K562 (cell line): Measurements from ENCODE around the gene LIPE. TPM values are rescaled to one million over a fixed set of nuclear protein-coding genes. Genes with fewer than 3 reads are reported as not detected.

ENCODE experiments used
- BHLHE40 ChIP-seq: IDR thresholded peaks from 2 replicates; pipeline ENCODE4 v1.6.1; 2011; ENCODE audit warnings: low read length, improper control_type of control experiment
- BRCA1 ChIP-seq, 2 experiments: fragments of 450-650 bp in 1 of 2; sonication (generic) in 1 of 2; formaldehyde crosslinking in 1 of 2; IDR thresholded peaks; 2 replicates each; pipeline versions ENCODE4 v1.5.0 to v1.6.1; 2017 to 2020; ENCODE audit warnings: mild to moderate bottlenecking in 1 of 2, missing genetic modification reagents in 1 of 2
- KDM2B ChIP-seq: fragments of 250-450 bp; sonication (Bioruptor Pico); IDR thresholded peaks from 2 replicates; pipeline ENCODE4 v1.8.0; 2021; ENCODE audit warnings: mild to moderate bottlenecking, moderate library complexity
- NCOA2 ChIP-seq, 2 experiments: fragments of 450-650 bp; IDR thresholded peaks; 2 replicates each; pipeline ENCODE4 v1.6.1; 2018; ENCODE audit warnings: mild to moderate bottlenecking in 2 of 2, moderate library complexity in 1 of 2; ENCODE audit not compliant: partially characterized antibody in 2 of 2
- NR2F6 ChIP-seq: fragments of 450-650 bp; formaldehyde crosslinking; IDR thresholded peaks from 2 replicates; pipeline ENCODE4 v1.4.0; 2020; ENCODE audit warnings: mild to moderate bottlenecking
- REST ChIP-seq, 2 experiments: fragments of 450-650 bp; formaldehyde crosslinking in 1 of 2; IDR thresholded peaks; 2 replicates each; pipeline versions ENCODE4 v1.4.0 to v1.6.1; 2014 to 2020; ENCODE audit warnings: mild to moderate bottlenecking in 2 of 2, borderline replicate concordance in 1 of 2, low read depth in 1 of 2
- THAP12 ChIP-seq: fragments of 250-450 bp; sonication (Bioruptor Pico); IDR thresholded peaks from 2 replicates; pipeline ENCODE4 v1.9.0; 2021; ENCODE audit warnings: mild to moderate bottlenecking, inconsistent platforms
- THRB ChIP-seq: fragments of 450-650 bp; formaldehyde crosslinking; conservative IDR thresholded peaks from 2 replicates; pipeline ENCODE4 v1.4.0; 2022; ENCODE audit warnings: mild to moderate bottlenecking, missing genetic modification characterization
- ZNF408 ChIP-seq: fragments of 250-450 bp; sonication (Bioruptor Pico); IDR thresholded peaks from 2 replicates; pipeline ENCODE4 v1.4.0; 2020; ENCODE audit warnings: low read depth, mild to moderate bottlenecking, moderate library complexity
- ZNF507 ChIP-seq: conservative IDR thresholded peaks from 2 replicates; pipeline ENCODE4 v1.6.1; 2017; ENCODE audit warnings: missing genetic modification characterization, missing compliant biosample characterization
- ZNF778 ChIP-seq: fragments of 450-650 bp; formaldehyde crosslinking; IDR thresholded peaks from 2 replicates; pipeline ENCODE4 v1.4.0; 2020; ENCODE audit warnings: mild to moderate bottlenecking, moderate library complexity
- polyA plus RNA-seq, 8 experiments: library from polyadenylated mRNA; depleted of rRNA in 4 of 8; stranded (reverse) in 5 of 8; unstranded in 3 of 8; fragments of >200 nt; fragmentation: Nextera tagmentation in 2 of 8; fragmentation: Illumina TruSeq in 1 of 8; extraction: Ambion mirVana in 2 of 8; extraction: Trizol in 1 of 8; gene quantifications; 2 replicates each; pipeline versions ENCODE4 v1.2.1 to v1.2.3, GENCODE V29; 2011 to 2014; ENCODE audit warnings: inconsistent platforms in 1 of 8, missing spikeins in 1 of 8
- total RNA-seq, 7 experiments: library from RNA; depleted of rRNA in 6 of 7; stranded (reverse); fragments of >200 nt in 6 of 7; fragmentation: Illumina TruSeq in 2 of 7; extraction: Trizol in 2 of 7; gene quantifications; 2 replicates each; pipeline versions ENCODE4 v1.2.1 to v1.2.3, GENCODE V29; 2011 to 2021; ENCODE audit warnings: low replicate concordance in 1 of 7

Gene LIPE
- total and polyA plus RNA-seq, 9 of the 15 experiments (the other 6 are each of a cell fraction or from before 2014, with no cell fraction given): 0.22 TPM; not detected in 8

- TF ChIP-seq REST (IDR thresholded peaks at IDR 0.05; ENCODE audit: borderline replicate concordance): no peak
- no peak for TF ChIP-seq REST (CRISPR knock-in tag; IDR thresholded peaks at IDR 0.05; ENCODE audit: low read depth)
- peak; percentile 7; the same call in 1 of the 2 replicates for TF ChIP-seq THAP12 (CRISPR knock-in tag)
- no peak for TF ChIP-seq ZNF778 (CRISPR knock-in tag)
- no peak; the same call in 1 of the 2 replicates for TF ChIP-seq KDM2B (CRISPR knock-in tag)
- no peak for TF ChIP-seq BRCA1 (IDR thresholded peaks at IDR 0.05)
- no peak for TF ChIP-seq BRCA1 (CRISPR knock-in tag; IDR thresholded peaks at IDR 0.05)
- no peak for TF ChIP-seq ZNF507 (tag)
- no peak for TF ChIP-seq THRB (CRISPR knock-in tag)
- peak; percentile 62; the same call in 1 of the 2 replicates for TF ChIP-seq NR2F6 (CRISPR knock-in tag)
- no peak for TF ChIP-seq NCOA2 (IDR thresholded peaks at IDR 0.05; ENCODE audit: partially characterized antibody in 2 of 2)
- TF ChIP-seq ZNF408 (CRISPR knock-in tag): no peak
- peak; percentile 19; the same call in 1 of the 2 replicates for TF ChIP-seq BHLHE40
Measured at GRCh38 chr19:42396381-42397262, 30.6 kb downstream of the LIPE start (continued).
